Femur (tissue), 1 donor: Measurements from ENCODE around the gene RARA.

Experiments
- DNase-seq: peaks from one replicate; pipeline ENCODE4 v3.0.0-alpha.2; 2017

Gene RARA

GRCh38 chr17:40347319-40348135, 38.5 kb downstream of the RARA start:
- peak; percentile 56 for DNase-seq

GRCh38 chr17:40348136-40348504, 39.1 kb downstream of the RARA start:
- no peak for DNase-seq

GRCh38 chr17:40348562-40349476, 39.8 kb downstream of the RARA start:
- peak; percentile 81 for DNase-seq

DNA sequence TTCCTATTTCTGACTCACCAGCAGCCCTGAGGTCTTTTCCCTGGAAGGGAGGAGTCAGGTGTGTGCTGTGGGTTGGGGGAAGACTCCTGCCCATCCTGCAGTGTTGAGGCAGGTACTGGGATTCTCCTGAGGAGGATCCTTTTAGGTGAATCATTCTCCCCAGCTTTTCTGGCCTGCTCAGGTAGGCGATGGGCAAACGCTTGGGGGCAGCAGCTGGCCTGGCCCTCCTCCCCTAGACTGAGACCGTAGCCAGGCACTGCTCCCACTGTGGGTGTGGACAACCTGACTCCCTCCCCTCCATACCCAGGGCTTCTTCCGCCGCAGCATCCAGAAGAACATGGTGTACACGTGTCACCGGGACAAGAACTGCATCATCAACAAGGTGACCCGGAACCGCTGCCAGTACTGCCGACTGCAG, 40.5 kb downstream of the RARA start:
- DNase-seq: no peak

DNA sequence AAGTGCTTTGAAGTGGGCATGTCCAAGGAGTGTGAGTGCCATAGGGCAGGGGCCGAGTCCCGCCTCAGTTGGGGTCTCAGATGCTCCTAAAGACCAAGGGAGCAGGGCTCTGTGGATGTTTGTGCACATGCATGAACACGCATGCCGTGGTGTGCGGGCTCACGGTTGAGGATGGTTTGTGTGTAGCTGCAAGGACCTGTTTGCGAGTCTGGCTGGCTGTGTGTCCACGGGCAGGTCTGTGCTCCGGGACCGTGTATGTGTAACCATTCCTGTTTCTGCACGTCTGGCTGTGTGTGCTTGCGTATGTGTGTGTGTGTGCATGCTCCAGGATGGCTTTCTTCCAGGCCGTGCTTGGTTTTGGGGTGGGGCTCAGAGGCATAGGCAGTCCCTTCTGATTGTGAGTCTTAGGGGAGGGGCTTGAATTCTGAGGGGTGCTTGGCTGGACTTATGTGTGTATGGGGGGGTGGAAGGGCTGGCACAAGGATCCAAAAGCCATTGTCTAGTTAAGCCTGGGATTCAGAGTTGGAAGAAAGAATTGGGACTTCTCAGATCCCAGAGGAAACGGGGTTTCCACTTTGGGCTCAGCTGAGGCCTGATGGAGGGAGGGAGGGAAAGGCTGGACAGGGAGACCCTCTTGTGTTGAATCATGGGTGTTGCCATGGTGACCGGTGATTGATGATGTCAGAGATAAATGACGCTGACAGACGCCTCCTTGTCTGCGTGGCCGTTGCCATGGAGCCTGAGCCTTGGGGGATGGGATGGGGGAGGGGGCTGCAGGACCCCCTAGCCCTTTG, 41.1 kb downstream of the RARA start:
- peak; percentile 81 for DNase-seq

DNA sequence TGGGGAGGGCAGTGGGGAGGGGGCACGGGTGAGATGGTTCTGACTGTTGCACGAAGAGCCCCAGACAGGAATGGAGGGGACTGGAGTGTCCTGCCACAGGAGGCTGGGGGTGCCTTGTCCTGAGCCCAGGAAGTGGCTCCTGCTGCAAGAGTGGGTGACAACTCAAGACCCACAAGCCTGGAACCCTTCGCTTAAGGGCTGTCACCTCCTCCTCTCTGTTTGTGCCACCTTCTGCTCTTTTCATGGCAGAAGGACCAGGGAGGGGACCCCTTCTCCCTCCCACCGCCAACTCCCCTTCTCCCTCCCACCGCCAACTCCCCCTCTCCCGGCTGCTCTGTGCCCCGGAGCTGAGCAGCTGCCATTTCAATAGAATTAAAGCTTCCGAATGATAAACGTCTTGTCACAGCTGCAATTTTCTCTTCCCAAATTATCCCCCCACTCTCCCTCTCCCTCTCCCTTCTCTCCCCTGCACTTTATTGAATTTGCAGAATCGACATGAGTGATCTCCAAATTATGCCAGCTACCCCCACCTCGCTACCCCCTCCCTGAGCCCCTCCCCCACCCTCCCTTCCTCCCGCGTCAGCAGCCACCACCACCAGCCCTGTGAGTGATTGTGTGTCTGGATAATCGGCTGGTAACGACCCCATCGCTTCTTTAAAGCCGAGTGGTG, 41.8 kb downstream of the RARA start:
- DNase-seq: peak; percentile 53

GRCh38 chr17:40351359-40352236, 42.6 kb downstream of the RARA start:
- DNase-seq: peak; percentile 59

DNA sequence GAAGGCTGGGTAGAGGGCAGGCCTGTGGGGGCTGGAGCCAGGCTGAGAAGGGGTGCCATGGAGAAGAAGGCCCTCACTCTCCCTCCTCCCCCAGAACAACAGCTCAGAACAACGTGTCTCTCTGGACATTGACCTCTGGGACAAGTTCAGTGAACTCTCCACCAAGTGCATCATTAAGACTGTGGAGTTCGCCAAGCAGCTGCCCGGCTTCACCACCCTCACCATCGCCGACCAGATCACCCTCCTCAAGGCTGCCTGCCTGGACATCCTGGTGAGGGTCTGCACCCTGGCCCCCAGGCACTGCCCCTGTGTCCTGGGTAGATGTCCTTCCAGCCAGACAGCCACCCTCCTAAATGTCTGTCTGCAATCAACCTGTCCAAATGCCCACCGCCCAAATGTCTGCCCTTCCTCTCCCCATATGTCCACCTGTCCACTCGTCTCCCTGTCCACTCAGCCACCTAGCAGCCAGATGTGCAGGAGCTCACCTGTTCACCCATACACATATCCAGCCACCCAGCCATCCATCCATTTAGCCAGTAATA, 43.3 kb downstream of the RARA start:
- no peak for DNase-seq

DNA sequence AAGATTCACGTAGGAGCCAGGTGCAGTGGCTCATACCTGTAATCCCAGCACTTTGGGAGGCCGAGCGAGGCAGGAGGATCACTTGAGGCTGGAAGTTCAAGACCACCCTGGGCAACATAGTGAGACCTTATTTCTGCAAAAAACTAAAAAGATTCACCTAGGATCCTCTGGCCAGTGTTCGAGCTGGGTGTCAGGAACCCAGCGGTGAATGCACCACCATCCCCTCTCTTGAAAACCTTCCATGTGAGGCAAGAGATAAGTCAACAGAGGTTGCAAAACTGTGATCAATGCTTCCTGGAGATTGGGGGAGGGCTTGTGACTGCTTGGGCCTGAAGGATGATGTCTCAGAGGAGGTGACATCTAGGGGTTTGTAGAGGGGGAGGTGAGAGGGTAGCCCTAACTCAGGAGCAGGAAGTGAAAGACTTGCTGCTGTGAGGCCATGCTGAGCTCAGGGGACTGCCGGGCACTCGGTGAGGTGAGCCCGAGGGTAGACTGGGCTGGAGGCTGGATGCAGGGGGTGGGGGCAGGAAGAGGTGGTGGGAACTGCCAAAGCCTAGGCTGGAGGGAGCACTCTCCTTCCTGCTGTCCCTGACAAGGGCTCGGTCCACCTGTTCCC, 43.9 kb downstream of the RARA start:
- DNase-seq: no peak

- no peak for DNase-seq
Measured at GRCh38 chr17:40354221-40355122, 45.5 kb downstream of the RARA start.

GRCh38 chr17:40355123-40355803, 46.3 kb downstream of the RARA start:
- DNase-seq: peak; percentile 87

GRCh38 chr17:40355804-40356758, 47.1 kb downstream of the RARA start:
- DNase-seq: peak; percentile 51

GRCh38 chr17:40356990-40357881, 48.3 kb downstream of the RARA start:
- peak; percentile 55 for DNase-seq

DNA sequence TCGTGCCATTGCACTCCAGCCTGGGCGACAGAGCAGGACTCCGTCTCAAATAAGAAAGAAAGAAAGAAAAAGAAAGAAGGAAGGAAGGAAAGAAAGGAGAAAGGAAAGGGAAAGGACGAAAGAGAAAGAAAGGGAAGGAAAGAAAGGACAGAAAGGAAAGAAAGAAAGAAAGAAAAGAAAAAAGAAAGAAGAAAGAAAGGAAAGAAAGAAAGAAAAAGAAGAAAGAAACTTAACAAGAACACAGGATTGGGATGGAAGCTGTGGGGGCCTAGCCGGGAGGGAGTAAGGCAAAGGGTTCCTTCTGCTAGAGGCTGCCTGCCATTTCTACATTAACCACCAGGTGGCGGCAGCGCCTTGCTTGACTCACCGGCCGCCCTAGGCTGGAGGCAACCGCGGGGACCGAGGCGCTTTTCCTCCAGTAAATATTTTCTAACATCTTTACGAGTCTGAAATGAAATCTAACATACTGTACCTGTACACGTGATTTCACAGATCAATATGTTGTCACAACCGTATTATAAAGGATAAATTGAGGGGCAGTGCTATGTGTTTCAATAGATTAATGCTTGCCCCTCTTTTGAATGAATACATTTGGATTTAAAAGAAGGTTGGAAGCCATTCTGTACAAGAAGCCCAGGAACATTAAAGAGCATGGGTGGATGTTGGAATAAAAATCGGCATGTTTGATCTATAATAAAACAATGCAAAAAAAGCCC, 49.5 kb downstream of the RARA start:
- DNase-seq: peak; percentile 92

DNA sequence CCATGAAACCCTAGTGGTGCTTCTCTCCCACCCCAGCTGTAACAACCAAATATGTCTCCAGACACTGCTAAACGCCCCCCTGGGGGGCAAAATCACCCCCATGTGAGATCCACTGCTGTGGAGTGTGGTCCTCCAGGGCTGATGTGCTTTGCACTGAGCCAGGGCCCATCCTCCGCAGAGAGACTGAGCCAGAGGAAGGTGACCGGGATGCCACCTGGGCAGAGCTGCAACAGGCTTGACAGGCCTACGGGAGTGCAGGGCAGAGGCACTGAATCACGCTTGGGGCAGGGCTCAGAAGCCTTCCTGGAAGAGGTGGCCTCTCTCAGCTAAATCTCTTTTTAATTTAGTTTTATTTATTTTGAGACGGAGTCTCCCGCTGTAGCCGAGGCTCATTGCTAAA, 51.1 kb downstream of the RARA start:
- no peak for DNase-seq
